ENCODE data around the gene CPNE2.
"Not testable (repeated sequence)": the region's sequence is repeated elsewhere in the genome, so short reads cannot be mapped to it uniquely, and the experiment has no call there.

The CPNE2 gene

GRCh38 chr16:57055671-57056070, 36.7 kb upstream of the CPNE2 start:
- no peaks in the 10 kb centered on the region for H3K4me1 ChIP-seq (ENCODE audit: control insufficient read depth, insufficient read depth, low read length)
- no peaks in the 10 kb centered on the region for H3K9me3 ChIP-seq (ENCODE audit: control insufficient read depth, insufficient read depth, low read length)
- no peak for DNase-seq (ENCODE audit: low read depth, low spot score)
- H3K27me3 ChIP-seq (ENCODE audit: control insufficient read depth, insufficient read depth, low read length): no peaks in the 10 kb centered on the region
- WGBS (ENCODE audit: insufficient coverage, insufficient read length): no CpG with 5 or more reads among the region's 6 CpGs
- no peak overlapping the region for H3K27ac ChIP-seq (ENCODE audit: low read length)
- no peak overlapping the region for H3K4me3 ChIP-seq (ENCODE audit: low read length)
- H3K36me3 ChIP-seq (ENCODE audit: control insufficient read depth, insufficient read depth, low read length): no peaks in the 10 kb centered on the region

- Histone ChIP-seq H3K9me3 (ENCODE audit: control insufficient read depth, insufficient read depth, low read length) (no peaks in the 10 kb centered on the region), H3K4me1 (ENCODE audit: control insufficient read depth, insufficient read depth, low read length) (no peaks in the 10 kb centered on the region), H3K27ac (ENCODE audit: low read length) (no peak overlapping the region), H3K36me3 (ENCODE audit: control insufficient read depth, insufficient read depth, low read length) (no peaks in the 10 kb centered on the region), H3K27me3 (ENCODE audit: control insufficient read depth, insufficient read depth, low read length) (no peaks in the 10 kb centered on the region), H3K4me3 (ENCODE audit: low read length) (no peak overlapping the region)
- no peak for DNase-seq (ENCODE audit: low read depth, low spot score)
- WGBS (ENCODE audit: insufficient coverage, insufficient read length): no CpG with 5 or more reads among the region's 9 CpGs
Measured at GRCh38 chr16:57058291-57058861, 34.0 kb upstream of the CPNE2 start.

DNA sequence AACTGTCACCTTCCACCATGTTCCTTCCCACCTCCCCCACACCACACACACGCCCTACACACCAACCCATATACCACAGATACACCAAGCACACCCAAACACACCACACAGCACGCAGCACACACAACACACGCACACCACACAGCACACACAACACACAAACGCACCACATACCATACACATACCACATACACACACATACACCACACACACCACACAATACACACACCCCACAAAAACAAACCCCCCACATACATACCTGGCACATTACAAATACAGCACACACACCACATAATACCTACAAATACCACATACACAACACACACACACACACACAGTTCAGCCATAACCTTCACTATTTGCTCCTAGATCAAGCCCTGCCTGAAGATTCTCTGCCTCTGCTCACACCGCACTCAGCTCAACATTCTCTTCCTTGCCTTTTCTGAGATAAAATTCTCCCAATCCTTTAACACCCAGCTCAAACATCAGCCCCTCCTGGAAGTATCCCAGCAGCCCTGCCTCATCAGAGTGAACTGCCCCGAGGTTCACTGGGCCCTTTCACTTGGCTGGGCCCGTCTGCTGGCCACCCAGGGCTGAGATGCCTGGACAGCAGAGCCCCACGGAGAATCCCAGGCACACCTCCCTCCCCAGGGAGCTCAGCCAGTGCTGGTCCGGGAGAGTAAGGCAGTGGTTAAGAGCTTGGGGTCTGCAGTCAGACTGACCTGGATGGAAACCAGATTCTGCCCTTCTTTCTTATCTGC, 31.9 kb upstream of the CPNE2 start:
- Histone ChIP-seq H3K36me3 (ENCODE audit: control insufficient read depth, insufficient read depth, low read length) (no peaks in the 10 kb centered on the region), H3K9me3 (ENCODE audit: control insufficient read depth, insufficient read depth, low read length) (no peaks in the 10 kb centered on the region), H3K4me3 (ENCODE audit: low read length) (no peak overlapping the region), H3K4me1 (ENCODE audit: control insufficient read depth, insufficient read depth, low read length) (no peaks in the 10 kb centered on the region), H3K27me3 (ENCODE audit: control insufficient read depth, insufficient read depth, low read length) (no peaks in the 10 kb centered on the region), H3K27ac (ENCODE audit: low read length) (no peak overlapping the region)
- 98% methylated on average over 4 of the region's 9 CpGs for WGBS (ENCODE audit: insufficient coverage, insufficient read length)
- DNase-seq (ENCODE audit: low read depth, low spot score): no peak

DNA sequence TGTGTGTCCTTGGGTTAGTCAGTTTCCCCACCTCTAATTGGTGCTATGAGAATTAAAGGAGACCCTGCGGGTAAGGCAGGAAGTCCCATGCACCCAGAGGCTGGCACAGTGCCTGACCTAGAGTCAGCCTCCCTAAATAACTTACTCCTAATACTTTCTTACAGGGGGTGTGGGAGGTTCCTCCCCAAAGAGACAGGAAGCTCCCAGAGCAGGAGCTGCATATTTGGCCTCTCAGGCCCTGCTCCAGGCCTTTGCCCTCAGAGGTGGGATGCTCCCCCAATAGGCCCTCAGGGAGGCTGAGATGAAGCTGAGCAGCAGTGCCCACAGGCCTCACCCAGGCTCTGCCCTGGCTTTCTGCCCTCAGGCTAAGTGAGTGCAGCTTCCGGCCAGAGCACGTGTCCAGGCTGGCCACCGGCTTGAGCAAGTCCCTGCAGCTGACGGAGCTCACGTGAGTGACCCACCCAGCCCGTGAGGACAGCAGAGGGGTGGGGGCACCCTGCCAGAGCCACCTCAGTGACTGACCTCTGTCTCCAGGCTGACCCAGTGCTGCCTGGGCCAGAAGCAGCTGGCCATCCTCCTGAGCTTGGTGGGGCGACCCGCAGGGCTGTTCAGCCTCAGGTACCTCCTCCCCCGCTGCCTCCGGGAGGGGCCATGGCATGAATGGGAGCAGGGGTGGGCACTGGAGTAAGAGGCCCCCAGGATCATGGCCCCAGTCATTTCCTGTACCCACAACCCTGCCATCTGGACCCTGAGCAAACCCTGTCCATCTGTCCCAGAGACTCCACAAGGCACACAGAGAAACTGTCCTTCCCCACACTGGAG, 31.1 kb upstream of the CPNE2 start:
- Histone ChIP-seq H3K36me3 (ENCODE audit: control insufficient read depth, insufficient read depth, low read length) (no peaks in the 10 kb centered on the region), H3K9me3 (ENCODE audit: control insufficient read depth, insufficient read depth, low read length) (no peaks in the 10 kb centered on the region), H3K4me1 (ENCODE audit: control insufficient read depth, insufficient read depth, low read length) (no peaks in the 10 kb centered on the region), H3K27me3 (ENCODE audit: control insufficient read depth, insufficient read depth, low read length) (no peaks in the 10 kb centered on the region), H3K27ac (ENCODE audit: low read length) (no peak overlapping the region), H3K4me3 (ENCODE audit: low read length) (no peak overlapping the region)
- DNase-seq (ENCODE audit: low read depth, low spot score): no peak
- no CpG with 5 or more reads among the region's 11 CpGs for WGBS (ENCODE audit: insufficient coverage, insufficient read length)

- Histone ChIP-seq H3K36me3 (ENCODE audit: control insufficient read depth, insufficient read depth, low read length) (no peaks in the 10 kb centered on the region), H3K4me3 (ENCODE audit: low read length) (no peak overlapping the region), H3K4me1 (ENCODE audit: control insufficient read depth, insufficient read depth, low read length) (no peaks in the 10 kb centered on the region), H3K27me3 (ENCODE audit: control insufficient read depth, insufficient read depth, low read length) (no peaks in the 10 kb centered on the region), H3K9me3 (ENCODE audit: control insufficient read depth, insufficient read depth, low read length) (no peaks in the 10 kb centered on the region), H3K27ac (ENCODE audit: low read length) (no peak overlapping the region)
- no CpG with 5 or more reads among the region's 8 CpGs for WGBS (ENCODE audit: insufficient coverage, insufficient read length)
- no peak for DNase-seq (ENCODE audit: low read depth, low spot score)
Measured at GRCh38 chr16:57062329-57062728, 30.1 kb upstream of the CPNE2 start.

- H3K27me3 ChIP-seq (ENCODE audit: control insufficient read depth, insufficient read depth, low read length); H3K9me3 ChIP-seq (ENCODE audit: control insufficient read depth, insufficient read depth, low read length); H3K4me1 ChIP-seq (ENCODE audit: control insufficient read depth, insufficient read depth, low read length); H3K4me3 ChIP-seq (ENCODE audit: low read length); DNase-seq (ENCODE audit: low read depth, low spot score); H3K36me3 ChIP-seq (ENCODE audit: control insufficient read depth, insufficient read depth, low read length); H3K27ac ChIP-seq (ENCODE audit: low read length): not testable (repeated sequence)
- WGBS (ENCODE audit: insufficient coverage, insufficient read length): no CpG with 5 or more reads among the region's 8 CpGs
Measured at GRCh38 chr16:57063189-57063588, 29.2 kb upstream of the CPNE2 start.

GRCh38 chr16:57064995-57065394, 27.4 kb upstream of the CPNE2 start:
- no peak overlapping the region for H3K4me3 ChIP-seq (ENCODE audit: low read length)
- H3K27ac ChIP-seq (ENCODE audit: low read length): no peak overlapping the region
- H3K36me3 ChIP-seq (ENCODE audit: control insufficient read depth, insufficient read depth, low read length): no peaks in the 10 kb centered on the region
- no peaks in the 10 kb centered on the region for H3K4me1 ChIP-seq (ENCODE audit: control insufficient read depth, insufficient read depth, low read length)
- no peaks in the 10 kb centered on the region for H3K27me3 ChIP-seq (ENCODE audit: control insufficient read depth, insufficient read depth, low read length)
- no peaks in the 10 kb centered on the region for H3K9me3 ChIP-seq (ENCODE audit: control insufficient read depth, insufficient read depth, low read length)
- no peak for DNase-seq (ENCODE audit: low read depth, low spot score)
- WGBS (ENCODE audit: insufficient coverage, insufficient read length): no CpG with 5 or more reads among the region's 5 CpGs

DNA sequence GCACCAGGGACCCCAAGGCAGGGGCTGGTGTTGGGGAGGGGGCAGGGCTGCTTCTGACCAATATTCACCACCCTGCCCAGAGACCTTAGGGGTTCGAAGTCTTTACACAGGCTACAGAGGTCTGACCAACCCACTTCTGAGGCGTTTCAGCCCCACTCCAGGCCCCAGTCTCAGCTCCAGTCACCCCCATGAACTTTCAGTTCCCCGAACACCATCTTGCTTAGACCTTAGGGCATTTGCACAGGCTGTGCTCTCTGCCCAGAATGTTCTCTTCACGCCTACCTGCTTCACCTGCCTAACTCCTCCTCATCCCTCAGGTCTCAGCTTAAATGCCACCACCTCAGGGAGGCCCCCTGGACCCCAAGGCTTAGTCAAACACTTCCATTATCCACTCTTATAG, 25.8 kb upstream of the CPNE2 start:
- Histone ChIP-seq H3K9me3 (ENCODE audit: control insufficient read depth, insufficient read depth, low read length) (no peaks in the 10 kb centered on the region), H3K36me3 (ENCODE audit: control insufficient read depth, insufficient read depth, low read length) (no peaks in the 10 kb centered on the region), H3K27me3 (ENCODE audit: control insufficient read depth, insufficient read depth, low read length) (no peaks in the 10 kb centered on the region), H3K4me1 (ENCODE audit: control insufficient read depth, insufficient read depth, low read length) (no peaks in the 10 kb centered on the region), H3K4me3 (ENCODE audit: low read length) (no peak overlapping the region), H3K27ac (ENCODE audit: low read length) (no peak overlapping the region)
- no peak for DNase-seq (ENCODE audit: low read depth, low spot score)
- whole genome bisulfite sequencing (ENCODE audit: insufficient coverage, insufficient read length): no CpG with 5 or more reads among the region's 4 CpGs

DNA sequence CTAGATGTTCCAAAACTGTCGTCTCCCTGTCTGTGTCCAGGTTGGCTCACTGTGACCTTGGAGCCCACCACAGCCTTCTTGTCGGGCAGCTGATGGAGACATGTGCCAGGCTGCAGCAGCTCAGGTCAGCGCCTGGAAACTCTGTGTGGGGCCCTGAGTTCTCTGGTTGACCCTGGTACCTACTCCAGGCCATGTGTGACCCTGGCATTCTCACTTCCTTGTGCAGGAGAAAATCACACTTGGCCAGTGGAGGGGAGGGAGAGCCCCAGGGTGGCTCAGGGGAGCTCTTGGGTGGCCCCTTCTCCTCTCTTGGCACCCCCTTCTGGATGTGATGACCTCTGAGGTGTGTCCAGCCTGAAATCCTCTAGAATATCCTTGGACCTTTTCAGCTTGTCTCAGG, 25.0 kb upstream of the CPNE2 start:
- Histone ChIP-seq H3K36me3 (ENCODE audit: control insufficient read depth, insufficient read depth, low read length) (no peaks in the 10 kb centered on the region), H3K27me3 (ENCODE audit: control insufficient read depth, insufficient read depth, low read length) (no peaks in the 10 kb centered on the region), H3K4me1 (ENCODE audit: control insufficient read depth, insufficient read depth, low read length) (no peaks in the 10 kb centered on the region), H3K4me3 (ENCODE audit: low read length) (no peak overlapping the region), H3K27ac (ENCODE audit: low read length) (no peak overlapping the region), H3K9me3 (ENCODE audit: control insufficient read depth, insufficient read depth, low read length) (no peaks in the 10 kb centered on the region)
- DNase-seq (ENCODE audit: low read depth, low spot score): no peak
- no CpG with 5 or more reads among the region's 3 CpGs for WGBS (ENCODE audit: insufficient coverage, insufficient read length)

DNA sequence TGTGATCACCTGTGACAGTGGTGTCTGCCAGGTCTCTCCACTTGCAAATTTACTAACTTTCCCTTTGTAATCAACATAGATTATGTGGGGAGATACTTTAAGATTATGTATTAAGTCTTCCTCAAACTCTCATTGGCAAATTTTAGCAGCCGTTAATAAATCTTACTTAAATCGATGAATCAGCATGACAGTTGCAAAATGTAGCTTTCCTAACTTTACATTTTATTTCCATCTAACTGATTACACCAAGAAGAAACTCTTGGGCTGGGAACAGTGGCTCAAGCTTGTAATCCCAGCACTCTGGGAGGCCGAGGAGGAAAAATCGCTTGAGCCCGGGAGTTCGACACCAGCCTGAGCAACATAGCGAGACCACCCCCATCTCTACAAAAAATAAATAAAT, 23.3 kb upstream of the CPNE2 start:
- no peaks in the 10 kb centered on the region for H3K27me3 ChIP-seq (ENCODE audit: control insufficient read depth, insufficient read depth, low read length)
- WGBS (ENCODE audit: insufficient coverage, insufficient read length): no CpG with 5 or more reads among the region's 7 CpGs
- no peaks in the 10 kb centered on the region for H3K36me3 ChIP-seq (ENCODE audit: control insufficient read depth, insufficient read depth, low read length)
- no peak overlapping the region for H3K27ac ChIP-seq (ENCODE audit: low read length)
- DNase-seq (ENCODE audit: low read depth, low spot score): no peak
- no peaks in the 10 kb centered on the region for H3K4me1 ChIP-seq (ENCODE audit: control insufficient read depth, insufficient read depth, low read length)
- no peak overlapping the region for H3K4me3 ChIP-seq (ENCODE audit: low read length)
- H3K9me3 ChIP-seq (ENCODE audit: control insufficient read depth, insufficient read depth, low read length): no peaks in the 10 kb centered on the region
